SU-DHL-6 (cell line): Measurements from ENCODE around the gene FRAS1.
A peak's percentile ranks its signal among the peaks of the same experiment; 100 is the strongest.
"Not testable (repeated sequence)": the region's sequence is repeated elsewhere in the genome, so short reads cannot be mapped to it uniquely, and the experiment has no call there.

Source experiments
- H2AFZ ChIP-seq: fragments of 200-600 bp; sonication (generic); 2 replicates; pipeline ENCODE4 v1.6.1; 2014; ENCODE audit warnings: low read depth, mild to moderate bottlenecking, moderate library complexity, mixed read lengths, antibody characterized with exemption, low read length; ENCODE audit not compliant: severe bottlenecking
- H3F3A ChIP-seq: fragments of 200-600 bp; shearing (Covaris generic); 2 replicates; pipeline ENCODE4 v1.6.0; 2016; ENCODE audit warnings: antibody characterized with exemption, mild to moderate bottlenecking; ENCODE audit not compliant: insufficient read depth
- H3K27ac ChIP-seq: fragments of 200-600 bp; sonication (generic); 2 replicates; pipeline ENCODE4 v1.5.1; 2016; ENCODE audit warnings: low read depth, mild to moderate bottlenecking, low read length, moderate library complexity, mixed read lengths
- H3K27me3 ChIP-seq: fragments of 200-600 bp; sonication (generic), shearing (Covaris generic); 2 replicates; pipeline ENCODE4 v1.6.0; 2014; ENCODE audit warnings: mild to moderate bottlenecking, low read length
- H3K36me3 ChIP-seq: fragments of 200-600 bp; sonication (generic); 2 replicates; pipeline ENCODE4 v1.6.1; 2014; ENCODE audit warnings: mild to moderate bottlenecking, low read length, mixed read lengths
- H3K4me2 ChIP-seq: fragments of 300-600, 200-600 bp; shearing (Covaris generic), sonication (generic); 2 replicates; pipeline ENCODE4 v1.6.0; 2014; ENCODE audit warnings: low read length, low read depth, mild to moderate bottlenecking; ENCODE audit not compliant: poor library complexity, severe bottlenecking
- H3K4me3 ChIP-seq: fragments of 200-600 bp; sonication (generic); 2 replicates; pipeline ENCODE4 v1.5.1; 2014; ENCODE audit warnings: antibody characterized with exemption, low read length, mild to moderate bottlenecking, mixed read lengths; ENCODE audit not compliant: insufficient read depth, poor library complexity, severe bottlenecking
- H3K79me2 ChIP-seq: fragments of 200-600 bp; sonication (generic); 2 replicates; pipeline ENCODE4 v1.6.1; 2014; ENCODE audit warnings: mild to moderate bottlenecking, low read length, moderate library complexity; ENCODE audit not compliant: insufficient read depth
- H3K9ac ChIP-seq: fragments of 200-600 bp; sonication (generic); 2 replicates; pipeline ENCODE4 v1.7.0; 2014; ENCODE audit warnings: mild to moderate bottlenecking, low read length
- H3K9me2 ChIP-seq: fragments of 200-600 bp; sonication (generic); replicated peaks from 2 replicates; pipeline ENCODE4 v1.6.1; 2014; ENCODE audit warnings: low read length; ENCODE audit not compliant: insufficient read depth
- H3K9me3 ChIP-seq: fragments of 200-600 bp; sonication (generic); 2 replicates; pipeline ENCODE4 v1.6.1; 2014; ENCODE audit warnings: low read length, mixed read lengths; ENCODE audit not compliant: insufficient read depth
- H4K20me1 ChIP-seq: fragments of 200-600 bp; sonication (generic); 2 replicates; pipeline ENCODE4 v1.6.1; 2014; ENCODE audit warnings: low read depth, mild to moderate bottlenecking, antibody characterized with exemption, low read length, moderate library complexity, mixed read lengths
- CTCF ChIP-seq: fragments of 200-600 bp; sonication (generic); IDR thresholded peaks from one replicate; pipeline ENCODE4 v1.5.1; 2017; ENCODE audit warnings: antibody characterized with exemption, mild to moderate bottlenecking, low read length, moderate library complexity; ENCODE audit not compliant: insufficient read depth, poor library complexity, severe bottlenecking
- EZH2phosphoT487 ChIP-seq: fragments of 200-600 bp; sonication (generic), shearing (Covaris generic); conservative IDR thresholded peaks from 2 replicates; pipeline ENCODE4 v1.6.1; 2018; ENCODE audit warnings: mild to moderate bottlenecking, antibody characterized with exemption, low read length, moderate library complexity, mixed read lengths

FRAS1 gene, protein sequence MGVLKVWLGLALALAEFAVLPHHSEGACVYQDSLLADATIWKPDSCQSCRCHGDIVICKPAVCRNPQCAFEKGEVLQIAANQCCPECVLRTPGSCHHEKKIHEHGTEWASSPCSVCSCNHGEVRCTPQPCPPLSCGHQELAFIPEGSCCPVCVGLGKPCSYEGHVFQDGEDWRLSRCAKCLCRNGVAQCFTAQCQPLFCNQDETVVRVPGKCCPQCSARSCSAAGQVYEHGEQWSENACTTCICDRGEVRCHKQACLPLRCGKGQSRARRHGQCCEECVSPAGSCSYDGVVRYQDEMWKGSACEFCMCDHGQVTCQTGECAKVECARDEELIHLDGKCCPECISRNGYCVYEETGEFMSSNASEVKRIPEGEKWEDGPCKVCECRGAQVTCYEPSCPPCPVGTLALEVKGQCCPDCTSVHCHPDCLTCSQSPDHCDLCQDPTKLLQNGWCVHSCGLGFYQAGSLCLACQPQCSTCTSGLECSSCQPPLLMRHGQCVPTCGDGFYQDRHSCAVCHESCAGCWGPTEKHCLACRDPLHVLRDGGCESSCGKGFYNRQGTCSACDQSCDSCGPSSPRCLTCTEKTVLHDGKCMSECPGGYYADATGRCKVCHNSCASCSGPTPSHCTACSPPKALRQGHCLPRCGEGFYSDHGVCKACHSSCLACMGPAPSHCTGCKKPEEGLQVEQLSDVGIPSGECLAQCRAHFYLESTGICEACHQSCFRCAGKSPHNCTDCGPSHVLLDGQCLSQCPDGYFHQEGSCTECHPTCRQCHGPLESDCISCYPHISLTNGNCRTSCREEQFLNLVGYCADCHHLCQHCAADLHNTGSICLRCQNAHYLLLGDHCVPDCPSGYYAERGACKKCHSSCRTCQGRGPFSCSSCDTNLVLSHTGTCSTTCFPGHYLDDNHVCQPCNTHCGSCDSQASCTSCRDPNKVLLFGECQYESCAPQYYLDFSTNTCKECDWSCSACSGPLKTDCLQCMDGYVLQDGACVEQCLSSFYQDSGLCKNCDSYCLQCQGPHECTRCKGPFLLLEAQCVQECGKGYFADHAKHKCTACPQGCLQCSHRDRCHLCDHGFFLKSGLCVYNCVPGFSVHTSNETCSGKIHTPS (N-terminal part only)

GRCh38 chr4:78057135-78057599 lies at the start of gene FRAS1:
Gene FRAS1 (plus strand): TSS chr4:78057323. CDS start chr4:78058010, 687 bp downstream.
- no peaks in the 10 kb centered on the region for H3F3A ChIP-seq
- H4K20me1 ChIP-seq, result no peaks in the 10 kb centered on the region
- H3K9me2 ChIP-seq, result no peaks in the 10 kb centered on the region
- H3K27ac ChIP-seq, result no peak within 1 kb of the TSS
- H2AFZ ChIP-seq, result peak within 1 kb of the TSS; percentile 64
- H3K9ac ChIP-seq, result peak within 1 kb of the TSS; percentile 41; the same call in 1 of the 2 replicates
- H3K9me3 ChIP-seq, result no peaks in the 10 kb centered on the region
- H3K4me2 ChIP-seq, result peak within 1 kb of the TSS; percentile 63
- TF ChIP-seq EZH2phosphoT487 (no peak), CTCF (no peak)
- H3K27me3 ChIP-seq, result no peaks in the 10 kb centered on the region
- peak within 1 kb of the TSS; percentile 47 for H3K4me3 ChIP-seq
- no peaks in the 10 kb centered on the region for H3K36me3 ChIP-seq
- H3K79me2 ChIP-seq, result no peaks in the 10 kb centered on the region

- H3K36me3 ChIP-seq, H2AFZ ChIP-seq, H3K27me3 ChIP-seq, H3K79me2 ChIP-seq, H4K20me1 ChIP-seq, H3K9me2 ChIP-seq, H3K9me3 ChIP-seq, H3K9ac ChIP-seq, H3K27ac ChIP-seq, H3F3A ChIP-seq, H3K4me3 ChIP-seq, H3K4me2 ChIP-seq: not testable (repeated sequence)
Observed at GRCh38 chr4:78011003-78011402, 46.1 kb upstream of the FRAS1 start.

- Histone ChIP-seq H3K9ac (no peak overlapping the region), H3K9me3 (no peaks in the 10 kb centered on the region), H3K36me3 (no peaks in the 10 kb centered on the region), H3K4me2 (no peak overlapping the region), H3K79me2 (no peaks in the 10 kb centered on the region), H4K20me1 (no peaks in the 10 kb centered on the region), H3F3A (no peaks in the 10 kb centered on the region), H2AFZ (no peak overlapping the region), H3K27ac (no peak overlapping the region), H3K9me2 (no peaks in the 10 kb centered on the region), H3K4me3 (no peak overlapping the region), H3K27me3 (no peaks in the 10 kb centered on the region)
- TF ChIP-seq EZH2phosphoT487, result no peak
- no peak for TF ChIP-seq CTCF
Observed at GRCh38 chr4:78014889-78015886, 41.9 kb upstream of the FRAS1 start.
